ENCODE data around the gene MAOB.
"Not testable (repeated sequence)": the region's sequence is repeated elsewhere in the genome, so short reads cannot be mapped to it uniquely, and the experiment has no call there.

MAOB gene

DNA sequence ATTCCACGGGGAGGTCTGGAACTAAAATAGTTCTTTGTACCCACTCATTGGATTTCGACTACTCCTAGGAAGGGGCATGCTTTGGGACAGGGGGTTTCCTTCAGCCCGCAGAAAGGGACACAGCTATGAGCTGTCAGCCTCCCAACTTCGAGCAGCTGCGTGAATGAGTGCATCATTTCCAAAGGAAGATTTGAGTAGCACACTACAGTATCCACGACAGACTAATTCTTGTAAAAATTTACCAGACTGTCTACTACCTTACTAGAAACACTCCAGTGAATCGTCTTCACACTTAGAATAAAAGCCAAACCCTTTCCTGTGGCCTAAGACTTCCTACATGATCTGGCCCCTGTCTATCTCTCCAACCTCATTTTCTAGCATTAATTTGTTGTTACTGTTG, 124.2 kb downstream of the MAOB start:
- no peak for DNase-seq (ENCODE audit: low read depth in 1 of 2, low spot score in 1 of 2)

DNA sequence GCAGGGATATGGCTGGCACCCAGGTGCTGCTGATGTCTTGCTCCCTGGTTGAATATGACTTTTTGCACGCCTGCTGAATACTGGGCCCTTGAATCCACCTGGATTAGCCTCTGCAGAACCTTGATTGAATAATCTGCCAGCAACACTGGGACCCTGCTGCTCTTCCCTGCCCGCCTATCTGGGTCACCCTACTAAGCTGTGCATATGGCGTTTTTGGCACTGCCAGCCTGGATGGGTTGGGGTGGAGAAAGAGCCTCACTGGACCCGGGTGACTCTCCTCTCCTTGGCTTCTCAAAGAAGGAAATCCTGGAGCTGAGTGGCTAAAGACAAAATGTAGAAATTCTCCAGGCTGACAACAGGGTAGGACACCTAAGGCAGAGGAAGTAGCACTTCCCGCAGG, 126.2 kb downstream of the MAOB start:
- DNase-seq (ENCODE audit: low read depth in 1 of 2, low spot score in 1 of 2) = no peak

DNA sequence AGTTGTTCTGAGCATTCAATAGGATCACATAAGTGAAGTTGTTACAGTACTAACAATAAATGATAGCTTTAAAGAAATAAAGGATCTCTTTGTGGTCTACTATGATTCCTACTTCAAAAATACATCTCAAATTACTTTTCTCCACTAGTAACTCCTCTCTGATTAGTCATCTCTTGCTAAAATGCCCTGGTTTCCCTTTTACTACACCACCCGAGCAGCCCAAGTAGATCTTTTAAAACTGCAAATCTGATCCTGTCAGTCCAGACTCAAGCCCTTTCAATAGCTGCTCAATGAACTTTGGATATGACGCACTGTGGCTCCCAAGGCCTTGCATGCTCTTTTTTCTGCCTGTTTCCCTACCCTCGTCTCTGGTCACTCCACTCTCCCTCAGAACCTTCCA, 128.6 kb downstream of the MAOB start:
- DNase-seq (ENCODE audit: low read depth in 1 of 2, low spot score in 1 of 2) = no peak

DNA sequence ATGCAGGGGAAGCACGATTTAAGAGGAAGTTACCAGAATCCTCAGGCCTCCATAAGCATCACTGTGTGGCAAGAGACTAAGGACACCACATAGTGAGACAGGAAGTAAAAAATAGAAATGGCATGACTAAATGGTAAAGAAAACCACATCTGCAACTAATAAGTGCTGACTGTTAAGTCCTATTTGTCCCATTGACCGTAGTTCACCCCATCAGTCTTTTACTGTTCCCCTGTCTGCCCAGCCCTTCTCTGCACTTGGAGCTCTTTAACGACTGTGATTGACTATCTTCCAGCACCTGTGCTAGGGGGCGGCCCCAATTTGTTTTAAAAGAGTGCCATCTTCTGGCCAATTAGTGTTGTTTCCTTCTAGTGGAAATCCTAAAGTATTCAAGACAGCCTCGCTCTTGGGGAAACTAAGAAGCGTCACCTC, 132.0 kb downstream of the MAOB start:
- DNase-seq (ENCODE audit: low read depth in 1 of 2, low spot score in 1 of 2) = peak; percentile 4 to 5

DNA sequence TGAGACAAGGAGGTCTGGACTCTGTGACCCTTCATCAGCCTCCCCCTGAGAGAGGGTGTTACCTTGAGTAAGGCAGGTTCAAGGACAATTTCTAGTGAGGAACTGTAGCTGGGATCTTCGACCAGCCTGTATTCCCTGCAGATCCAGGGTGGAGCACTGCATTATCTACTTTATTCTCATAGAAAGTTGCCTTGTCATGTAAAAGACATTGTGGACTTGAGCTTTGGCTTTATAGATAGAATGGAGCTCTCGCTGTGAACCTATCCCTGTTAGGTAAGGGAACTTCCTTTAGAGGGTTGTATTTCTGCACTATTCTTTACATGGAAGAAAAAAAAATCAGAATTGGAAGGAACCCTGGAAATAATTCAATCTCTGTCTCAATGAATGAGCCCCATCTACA, 134.8 kb downstream of the MAOB start:
- DNase-seq (ENCODE audit: low read depth in 1 of 2, low spot score in 1 of 2) = no peak

DNA sequence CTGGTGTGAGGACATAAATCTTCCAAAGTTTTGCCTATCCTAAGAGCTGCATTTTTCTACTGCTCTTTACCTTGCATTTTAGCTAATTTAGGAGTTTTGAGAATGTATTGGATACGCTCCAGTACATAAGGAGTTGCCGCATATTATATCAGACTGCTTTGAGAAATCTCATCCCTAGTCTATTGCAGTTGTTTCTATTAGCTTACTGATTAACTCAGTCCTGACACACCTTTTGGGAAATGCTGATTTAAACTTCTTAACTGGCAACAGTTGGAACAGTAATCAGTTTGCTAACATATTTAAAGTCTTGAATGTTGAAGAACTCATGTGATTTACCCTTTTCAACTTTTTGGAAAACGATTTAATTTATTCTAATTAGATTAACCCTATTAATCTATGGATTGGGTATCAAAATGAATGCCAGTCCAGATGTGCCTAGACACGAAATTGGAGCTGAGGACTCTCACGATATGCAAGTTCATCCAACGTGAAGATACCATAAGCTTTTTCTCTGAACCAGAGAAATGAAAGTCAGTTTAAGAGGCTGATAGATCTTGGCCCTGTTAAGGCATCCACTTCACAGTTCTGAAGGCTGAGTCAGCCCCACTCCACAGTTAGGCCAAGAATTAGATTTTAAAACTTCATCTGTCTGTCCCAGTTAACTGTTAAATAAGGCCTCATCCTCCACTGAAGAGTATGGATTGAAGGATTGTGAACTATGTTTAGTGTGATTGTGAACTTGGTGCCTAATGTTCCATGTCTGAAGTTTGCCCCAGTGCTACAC, 136.1 kb downstream of the MAOB start:
- DNase-seq (ENCODE audit: low read depth in 1 of 2, low spot score in 1 of 2) = no peak

DNA sequence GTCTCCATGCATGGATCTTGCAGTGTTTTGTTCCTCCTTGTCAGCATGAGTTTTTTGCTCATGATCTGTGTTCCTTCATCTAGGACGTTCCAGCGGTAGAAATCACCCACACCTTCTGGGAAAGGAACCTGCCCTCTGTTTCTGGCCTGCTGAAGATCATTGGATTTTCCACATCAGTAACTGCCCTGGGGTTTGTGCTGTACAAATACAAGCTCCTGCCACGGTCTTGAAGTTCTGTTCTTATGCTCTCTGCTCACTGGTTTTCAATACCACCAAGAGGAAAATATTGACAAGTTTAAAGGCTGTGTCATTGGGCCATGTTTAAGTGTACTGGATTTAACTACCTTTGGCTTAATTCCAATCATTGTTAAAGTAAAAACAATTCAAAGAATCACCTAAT, 138.0 kb downstream of the MAOB start:
- DNase-seq (ENCODE audit: low read depth in 1 of 2, low spot score in 1 of 2) = no peak

DNA sequence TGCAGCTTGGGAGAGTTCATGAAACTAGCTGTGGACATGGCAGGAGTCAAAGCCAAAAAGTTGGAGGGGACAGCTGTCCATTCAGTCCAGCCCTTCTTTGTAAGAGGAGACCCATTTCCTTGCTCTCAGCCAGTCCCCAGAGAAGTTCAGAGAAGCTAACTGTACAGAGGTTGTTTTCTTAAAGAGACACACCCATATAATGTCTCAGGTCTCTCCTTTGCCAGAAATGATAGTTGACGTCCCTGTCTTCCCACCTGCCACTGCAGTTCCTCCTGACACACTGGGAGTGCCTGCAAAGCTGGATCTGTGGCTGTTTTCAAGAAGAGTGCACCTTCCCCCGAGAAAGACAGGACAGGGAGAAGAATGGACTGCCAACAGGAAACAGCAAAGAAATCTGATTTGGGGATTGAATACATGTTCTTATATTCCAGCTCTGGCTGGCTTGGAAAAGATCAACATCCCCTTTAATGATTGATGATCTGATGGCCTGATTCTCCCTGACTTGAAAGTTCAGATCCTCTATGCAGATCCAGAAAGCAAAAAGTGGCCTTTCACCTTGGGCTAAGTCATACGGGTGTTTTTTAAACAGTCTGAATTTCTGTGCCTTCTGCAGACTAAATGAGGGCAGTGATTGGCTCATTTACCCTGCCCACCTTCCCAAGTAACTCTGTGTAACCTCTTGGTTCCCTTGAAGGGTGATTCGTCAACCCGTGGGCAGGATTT, 139.0 kb downstream of the MAOB start:
- no peak for DNase-seq (ENCODE audit: low read depth in 1 of 2, low spot score in 1 of 2)

DNA sequence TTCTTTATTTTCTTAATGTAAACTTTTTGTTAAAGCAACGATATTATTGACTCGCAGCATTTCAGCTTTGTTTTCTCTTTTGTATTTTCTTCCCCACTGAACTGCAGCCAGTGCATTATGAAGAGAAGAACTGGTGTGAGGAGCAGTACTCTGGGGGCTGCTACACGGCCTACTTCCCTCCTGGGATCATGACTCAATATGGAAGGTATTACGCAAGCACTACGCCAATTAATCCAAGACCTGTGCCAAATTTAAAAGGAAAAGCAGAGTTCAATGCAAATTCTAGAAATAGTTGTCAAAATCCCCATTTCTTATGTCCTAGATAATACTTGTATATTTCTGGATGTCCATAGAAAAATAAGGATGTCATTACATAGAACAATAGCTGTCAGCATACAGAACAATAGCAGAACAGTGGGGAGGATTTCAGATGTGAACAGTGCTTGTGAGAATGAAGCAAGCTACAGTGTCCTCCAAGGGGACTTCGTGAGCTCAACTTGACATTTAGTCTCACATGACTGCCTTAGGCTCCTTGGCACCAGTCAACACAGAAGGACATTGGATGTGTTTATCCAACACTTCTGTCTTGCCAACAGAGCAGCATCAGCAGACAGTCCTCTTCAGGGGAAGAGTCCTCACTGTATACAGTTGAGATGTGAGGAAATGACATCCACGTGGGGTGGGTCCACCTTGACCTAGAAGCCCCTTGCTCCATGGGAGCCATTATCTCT, 140.2 kb downstream of the MAOB start:
- no peak for DNase-seq (ENCODE audit: low read depth in 1 of 2, low spot score in 1 of 2)

DNA sequence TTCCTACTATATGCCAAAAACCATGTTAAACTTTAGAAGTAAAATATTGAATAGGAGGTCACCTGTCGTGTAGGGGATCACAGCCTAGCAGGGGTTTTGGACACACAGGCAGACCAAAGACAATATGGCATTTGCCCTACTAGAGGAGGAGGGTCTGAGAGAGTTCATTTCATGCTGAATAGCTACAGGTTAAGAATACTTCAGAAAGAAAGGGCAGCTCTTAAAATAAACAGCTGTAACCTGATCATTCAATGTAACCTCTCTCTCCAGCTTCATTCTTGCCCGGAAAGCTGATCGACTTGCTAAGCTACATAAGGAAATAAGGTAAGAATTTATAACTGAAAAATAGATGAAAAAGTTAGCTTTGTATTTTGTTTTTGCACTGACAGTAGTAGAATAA, 146.3 kb downstream of the MAOB start:
- DNase-seq (ENCODE audit: low read depth in 1 of 2, low spot score in 1 of 2) = no peak

DNA sequence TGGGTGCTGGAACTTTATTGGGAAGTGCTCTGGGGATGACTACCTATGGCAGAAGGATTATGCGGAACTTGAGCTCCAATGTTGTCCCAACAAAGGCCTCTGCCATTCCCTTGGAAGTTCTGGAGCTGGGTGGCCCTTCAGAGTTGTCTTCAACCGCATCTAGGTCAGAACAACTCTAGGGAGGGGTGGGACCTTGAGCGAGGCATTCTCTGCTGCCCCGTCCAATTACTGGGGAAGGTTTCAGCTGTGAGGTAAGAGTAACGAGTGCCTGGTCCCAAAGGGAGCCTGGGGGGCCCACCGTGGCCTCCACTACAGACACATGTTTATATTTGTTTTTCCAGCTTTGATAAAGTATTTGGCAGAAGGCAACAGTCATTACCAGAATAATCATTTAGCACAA, 146.7 kb downstream of the MAOB start:
- DNase-seq (ENCODE audit: low read depth in 1 of 2, low spot score in 1 of 2) = no peak

DNA sequence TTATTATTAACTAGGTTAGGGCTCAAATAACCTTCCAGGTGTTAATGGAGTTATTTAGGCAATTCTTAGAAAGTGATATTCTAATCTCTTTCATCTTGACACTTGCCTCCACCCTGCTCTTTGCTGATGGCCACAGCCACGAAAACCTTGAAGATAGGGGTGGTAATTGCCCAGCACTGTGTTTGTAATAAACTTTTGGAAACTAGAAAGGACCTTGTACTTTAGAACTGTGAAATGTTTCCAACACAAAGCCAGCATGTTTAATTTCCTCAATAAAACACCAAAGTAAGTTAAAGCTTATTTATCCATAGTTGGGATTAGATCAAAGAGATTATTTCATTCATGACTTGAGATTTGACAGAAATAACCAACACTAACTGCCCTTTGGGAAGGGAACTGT, 147.8 kb downstream of the MAOB start:
- no peak for DNase-seq (ENCODE audit: low read depth in 1 of 2, low spot score in 1 of 2)

DNA sequence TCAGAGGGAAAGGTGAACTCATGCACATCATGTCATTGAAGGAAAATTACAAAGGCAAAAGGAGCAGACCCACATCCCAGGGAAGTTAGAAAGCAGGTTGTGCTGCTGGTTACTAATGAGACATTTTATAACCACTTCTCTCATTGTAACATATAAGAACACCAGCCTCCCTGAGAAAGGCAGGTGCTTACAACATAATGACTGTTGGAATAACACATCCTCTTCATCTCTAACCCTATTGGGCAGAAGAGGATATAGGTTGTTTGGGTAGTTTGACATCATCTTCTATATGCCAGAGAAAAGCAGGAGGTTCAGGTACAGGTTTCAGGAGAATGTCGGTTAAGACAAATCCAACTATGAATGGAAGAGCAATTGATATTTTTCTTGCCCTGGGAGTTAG, 148.6 kb downstream of the MAOB start:
- DNase-seq (ENCODE audit: low read depth in 1 of 2, low spot score in 1 of 2) = no peak

DNA sequence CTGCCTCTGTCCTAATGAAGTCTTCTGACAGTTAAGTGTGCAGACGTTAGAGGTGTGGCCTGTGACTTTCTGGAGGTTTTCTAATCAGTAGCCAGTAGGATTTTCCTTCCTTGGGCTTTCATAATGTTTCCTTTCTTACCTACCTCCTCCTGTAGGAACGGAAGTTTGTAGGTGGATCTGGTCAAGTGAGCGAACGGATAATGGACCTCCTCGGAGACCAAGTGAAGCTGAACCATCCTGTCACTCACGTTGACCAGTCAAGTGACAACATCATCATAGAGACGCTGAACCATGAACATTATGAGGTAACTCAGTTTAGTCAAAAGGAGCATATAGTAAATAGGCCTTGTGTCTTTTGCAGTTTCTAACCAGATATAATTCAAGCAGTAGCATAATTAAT, 151.2 kb downstream of the MAOB start:
- DNase-seq (ENCODE audit: low read depth in 1 of 2, low spot score in 1 of 2) = no peak

DNA sequence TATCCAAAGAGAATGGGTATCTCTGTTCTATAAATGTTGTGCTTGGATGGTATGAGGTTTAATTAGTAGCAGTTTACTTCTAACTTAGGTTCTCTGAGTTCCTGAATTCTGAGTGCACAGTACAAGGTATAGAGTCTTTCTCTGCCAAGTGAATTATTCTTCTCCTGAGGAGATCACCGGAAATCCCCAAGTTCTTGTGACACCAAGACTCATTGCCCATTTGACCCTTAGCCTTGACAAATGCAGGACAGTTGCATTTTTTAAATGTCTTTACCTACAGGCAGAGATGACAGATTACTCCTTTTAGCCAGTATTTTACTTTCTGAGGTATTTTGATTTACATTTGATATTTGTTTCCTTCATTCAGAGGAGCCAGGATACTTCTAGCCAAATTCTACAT, 153.3 kb downstream of the MAOB start:
- DNase-seq (ENCODE audit: low read depth in 1 of 2, low spot score in 1 of 2) = no peak

DNA sequence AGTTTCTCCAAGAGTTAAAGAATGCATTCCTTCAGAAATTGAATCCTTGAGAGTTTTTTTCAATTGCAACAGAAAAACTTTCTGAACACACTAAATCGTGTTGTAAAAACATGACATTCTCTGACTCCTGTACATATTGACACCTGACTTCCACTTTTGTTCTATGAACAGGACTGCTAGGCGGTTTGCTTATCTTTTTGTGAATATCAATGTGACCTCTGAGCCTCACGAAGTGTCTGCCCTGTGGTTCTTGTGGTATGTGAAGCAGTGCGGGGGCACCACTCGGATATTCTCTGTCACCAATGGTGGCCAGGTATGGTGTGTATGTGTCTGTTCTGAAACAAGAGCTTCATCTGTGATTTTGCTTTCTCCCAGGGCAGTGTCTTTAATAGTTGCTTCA, 154.2 kb downstream of the MAOB start:
- no peak for DNase-seq (ENCODE audit: low read depth in 1 of 2, low spot score in 1 of 2)

DNA sequence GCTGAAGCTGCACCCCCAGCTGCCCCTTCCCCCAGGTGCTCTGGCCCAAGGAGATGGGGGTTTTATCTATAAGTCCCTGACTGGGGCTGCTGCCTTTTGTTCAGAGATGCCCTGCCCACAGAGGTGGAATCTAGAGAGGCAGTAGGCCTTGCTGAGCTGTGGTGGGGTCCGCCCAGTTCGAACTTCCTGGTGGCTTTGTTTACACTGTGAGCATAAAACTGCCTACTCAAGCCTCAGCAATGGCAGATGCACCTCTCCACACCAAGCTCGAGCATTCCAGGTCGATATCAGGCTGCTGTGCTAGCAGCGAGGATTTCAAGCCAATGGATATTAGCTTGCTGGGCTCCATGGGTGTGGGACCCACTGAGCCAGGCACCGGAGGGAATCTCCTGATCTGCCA, 155.0 kb downstream of the MAOB start:
- DNase-seq (ENCODE audit: low read depth in 1 of 2, low spot score in 1 of 2) = not testable (repeated sequence)

DNA sequence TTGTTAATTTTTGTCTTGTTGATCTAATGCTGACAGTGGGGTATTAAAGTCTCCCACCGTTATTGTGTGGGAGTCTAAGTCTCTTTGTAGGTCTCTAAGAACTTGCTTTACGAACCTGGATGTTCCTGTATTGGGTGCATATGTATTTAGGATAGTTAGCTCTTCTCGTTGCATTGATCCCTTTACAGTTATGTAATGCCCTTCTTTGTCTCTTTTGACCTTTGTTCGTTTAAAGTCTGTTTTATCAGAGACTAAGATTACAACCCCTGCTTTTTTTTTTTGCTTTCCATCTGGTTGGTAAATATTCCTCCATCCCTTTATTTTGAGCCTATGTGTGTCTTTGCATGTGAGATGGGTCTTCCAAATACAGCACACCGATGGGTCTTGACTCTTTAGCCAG, 157.0 kb downstream of the MAOB start:
- not testable (repeated sequence) for DNase-seq (ENCODE audit: low read depth in 1 of 2, low spot score in 1 of 2)

DNA sequence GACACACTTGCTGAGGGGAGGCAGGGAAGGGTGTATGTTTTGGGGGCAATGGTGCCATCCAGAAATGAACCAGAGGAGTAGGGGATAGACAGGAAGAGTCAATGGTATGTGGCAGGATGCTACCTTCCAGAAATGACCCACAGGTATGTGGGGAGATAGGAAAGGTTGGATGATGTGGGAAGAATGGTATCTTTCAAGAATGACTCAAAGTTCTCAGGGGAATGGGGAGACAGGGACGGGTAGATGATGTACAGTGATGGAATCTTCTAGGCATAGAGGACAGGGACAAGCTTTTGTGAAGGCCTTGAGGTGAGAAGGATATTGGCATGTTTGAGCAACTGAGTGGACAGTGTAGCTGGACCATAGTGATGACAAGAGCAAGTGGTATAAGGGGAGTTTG, 161.3 kb downstream of the MAOB start:
- no peak for DNase-seq (ENCODE audit: low read depth in 1 of 2, low spot score in 1 of 2)

DNA sequence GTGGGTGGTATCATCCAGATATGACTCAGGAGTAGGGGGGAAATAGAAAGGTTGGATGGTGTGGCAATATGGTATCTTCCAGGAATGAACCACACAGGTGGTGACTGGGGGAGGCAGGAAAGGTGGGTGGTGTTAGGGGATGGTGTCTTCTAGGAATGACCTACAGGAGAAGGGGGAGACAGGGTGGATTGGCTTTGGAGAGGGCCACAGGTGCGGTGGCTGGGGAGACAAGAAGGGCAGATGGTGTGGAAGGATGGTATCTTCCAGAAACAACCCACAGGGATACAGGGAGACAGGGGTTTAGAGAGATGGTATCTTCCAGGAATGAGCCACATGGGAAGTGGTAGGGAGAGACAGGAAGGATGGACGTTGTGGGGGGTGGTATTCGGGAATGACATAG, 162.2 kb downstream of the MAOB start:
- DNase-seq (ENCODE audit: low read depth in 1 of 2, low spot score in 1 of 2) = no peak

DNA sequence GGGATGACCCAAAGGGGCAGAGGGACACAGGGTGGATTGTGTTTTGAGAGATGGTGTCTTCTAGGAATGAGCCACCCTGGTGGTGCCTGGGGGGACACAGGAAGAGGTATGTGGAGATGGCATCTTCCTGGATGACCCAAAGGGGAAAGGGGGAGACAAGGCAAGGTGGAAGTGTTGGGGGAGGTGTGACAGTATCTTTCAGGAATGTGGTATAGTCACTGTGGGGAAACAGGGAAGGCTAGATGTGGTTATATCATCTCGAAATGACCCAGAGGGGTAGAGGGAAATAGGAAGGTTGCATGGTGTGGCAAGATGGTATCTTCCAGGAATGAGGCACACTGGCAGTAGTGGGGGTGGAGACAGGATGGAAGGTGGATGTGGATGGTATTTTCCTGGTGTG, 163.3 kb downstream of the MAOB start:
- DNase-seq (ENCODE audit: low read depth in 1 of 2, low spot score in 1 of 2) = no peak

DNA sequence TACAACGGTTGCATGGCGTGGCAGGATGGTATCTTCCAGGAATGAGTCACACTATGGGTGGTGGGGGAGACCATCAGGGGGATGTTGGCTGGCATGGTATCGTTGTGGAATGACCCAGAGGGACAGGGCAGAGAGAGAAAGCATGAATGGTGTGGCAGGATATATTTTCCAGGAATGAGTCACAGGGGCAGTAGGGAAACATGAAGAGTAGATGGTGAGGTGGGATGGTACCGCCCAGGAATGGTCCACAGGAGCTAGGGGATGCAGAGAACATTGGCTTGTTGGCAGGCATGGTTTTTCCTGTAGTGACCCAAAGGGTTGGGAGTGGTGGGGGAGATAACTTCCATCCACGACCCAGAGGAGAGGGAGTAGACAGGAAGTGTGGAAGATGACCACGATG, 163.7 kb downstream of the MAOB start:
- DNase-seq (ENCODE audit: low read depth in 1 of 2, low spot score in 1 of 2) = no peak

Data from activated T-helper 1 cell treated with anti-CD3 and anti-CD28 coated beads, Interleukin-2, amount 50 U/mL, for 16 hours (primary cell).